Skeletal muscle satellite cell (primary cell): ENCODE results near the gene GNG2.

Experiments used
- H3K27me3 ChIP-seq: 2 replicates; pipeline ENCODE4 v1.7.0; 2013; ENCODE audit warnings: low read length; ENCODE audit not compliant: control insufficient read depth, insufficient read depth
- H3K36me3 ChIP-seq: 2 replicates; pipeline ENCODE4 v1.7.0; 2013; ENCODE audit warnings: mild to moderate bottlenecking, control low read depth, low read length; ENCODE audit not compliant: insufficient read depth
- H3K4me1 ChIP-seq: 2 replicates; pipeline ENCODE4 v1.7.0; 2013; ENCODE audit warnings: low read length; ENCODE audit not compliant: control insufficient read depth, insufficient read depth
- H3K4me2 ChIP-seq: 2 replicates; pipeline ENCODE4 v1.7.0; 2013; ENCODE audit warnings: mild to moderate bottlenecking, low read length
- H3K4me3 ChIP-seq: 2 replicates; pipeline ENCODE4 v1.7.0; 2013; ENCODE audit warnings: low read length
- H3K9ac ChIP-seq: 2 replicates; pipeline ENCODE4 v1.7.0; 2013; ENCODE audit warnings: mild to moderate bottlenecking, low read depth, low read length, moderate library complexity
- H3K9me3 ChIP-seq: replicated peaks from 2 replicates; pipeline ENCODE4 v1.7.0; 2013; ENCODE audit warnings: mild to moderate bottlenecking, control low read depth, low read length

The GNG2 gene

DNA sequence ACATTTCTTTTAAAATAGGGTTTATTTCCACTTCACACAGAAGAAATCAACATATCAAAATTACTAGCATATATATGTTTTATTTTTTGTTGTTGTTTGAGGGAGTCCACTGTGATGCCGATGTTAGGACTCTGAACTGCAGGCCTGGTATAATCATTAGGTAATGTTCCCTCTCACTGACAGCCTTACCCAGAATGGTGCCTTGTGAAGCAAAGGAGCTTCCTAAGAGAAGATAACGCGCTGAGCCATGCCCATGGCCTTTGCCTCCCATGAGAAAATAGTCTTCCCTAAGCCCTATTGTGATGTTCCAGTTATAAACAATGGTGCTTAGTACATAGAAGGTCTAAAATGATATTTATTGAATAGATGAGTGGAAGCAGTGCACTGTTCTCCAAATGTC lies 12.0 kb downstream of the GNG2 start:
- H3K9ac ChIP-seq = peak overlapping the region; percentile 38

GRCh38 chr14:51873221-51873893 lies 12.9 kb downstream of the GNG2 start:
- H3K4me3 ChIP-seq = peak overlapping the region; percentile 26
- H3K9ac ChIP-seq = peak overlapping the region; percentile 70
- peaks cover 16% of the 10 kb centered on the region for H3K4me1 ChIP-seq
- H3K9me3 ChIP-seq = no peaks in the 10 kb centered on the region
- H3K4me2 ChIP-seq = peak overlapping the region; percentile 68
- no peaks in the 10 kb centered on the region for H3K27me3 ChIP-seq
- no peaks in the 10 kb centered on the region for H3K36me3 ChIP-seq

More for the DNA sequence above, 12.0 kb downstream of the GNG2 start:
- no peak overlapping the region for H3K4me3 ChIP-seq
- H3K27me3 ChIP-seq = no peaks in the 10 kb centered on the region
- no peaks in the 10 kb centered on the region for H3K9me3 ChIP-seq
- H3K4me1 ChIP-seq = peaks cover 16% of the 10 kb centered on the region
- no peaks in the 10 kb centered on the region for H3K36me3 ChIP-seq
- H3K4me2 ChIP-seq = peak overlapping the region; percentile 68

DNA sequence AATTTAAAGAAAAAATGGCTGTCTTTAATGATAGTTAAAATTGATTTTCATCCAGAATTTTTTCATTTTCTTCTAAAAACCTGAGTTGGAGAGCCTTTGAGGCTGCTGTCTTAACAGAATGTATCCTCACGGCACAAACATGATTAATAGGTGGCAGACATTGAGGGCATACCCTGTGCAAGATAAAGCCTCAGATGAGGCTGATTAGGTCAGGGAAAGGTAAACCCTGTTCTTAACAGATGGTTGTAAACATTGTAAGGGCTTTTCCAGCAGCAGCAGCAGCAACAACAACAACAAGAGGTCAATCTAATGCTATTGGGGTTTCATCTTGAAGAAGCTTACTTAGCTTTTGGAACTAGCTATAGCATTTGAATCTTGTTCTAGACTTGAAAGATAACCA lies 17.4 kb downstream of the GNG2 start:
- no peak overlapping the region for H3K4me3 ChIP-seq
- H3K4me1 ChIP-seq = peaks cover 11% of the 10 kb centered on the region

GRCh38 chr14:51879170-51879569 lies 18.8 kb downstream of the GNG2 start:
- no peak overlapping the region for H3K4me2 ChIP-seq
- no peak overlapping the region for H3K4me3 ChIP-seq
- H3K27me3 ChIP-seq = no peaks in the 10 kb centered on the region
- no peaks in the 10 kb centered on the region for H3K9me3 ChIP-seq
- peaks cover 8% of the 10 kb centered on the region for H3K4me1 ChIP-seq
- H3K9ac ChIP-seq = no peak overlapping the region
- H3K36me3 ChIP-seq = no peaks in the 10 kb centered on the region

More for the DNA sequence above, 17.4 kb downstream of the GNG2 start:
- no peaks in the 10 kb centered on the region for H3K36me3 ChIP-seq
- no peaks in the 10 kb centered on the region for H3K9me3 ChIP-seq
- H3K9ac ChIP-seq = no peak overlapping the region
- no peaks in the 10 kb centered on the region for H3K27me3 ChIP-seq
- no peak overlapping the region for H3K4me2 ChIP-seq

DNA sequence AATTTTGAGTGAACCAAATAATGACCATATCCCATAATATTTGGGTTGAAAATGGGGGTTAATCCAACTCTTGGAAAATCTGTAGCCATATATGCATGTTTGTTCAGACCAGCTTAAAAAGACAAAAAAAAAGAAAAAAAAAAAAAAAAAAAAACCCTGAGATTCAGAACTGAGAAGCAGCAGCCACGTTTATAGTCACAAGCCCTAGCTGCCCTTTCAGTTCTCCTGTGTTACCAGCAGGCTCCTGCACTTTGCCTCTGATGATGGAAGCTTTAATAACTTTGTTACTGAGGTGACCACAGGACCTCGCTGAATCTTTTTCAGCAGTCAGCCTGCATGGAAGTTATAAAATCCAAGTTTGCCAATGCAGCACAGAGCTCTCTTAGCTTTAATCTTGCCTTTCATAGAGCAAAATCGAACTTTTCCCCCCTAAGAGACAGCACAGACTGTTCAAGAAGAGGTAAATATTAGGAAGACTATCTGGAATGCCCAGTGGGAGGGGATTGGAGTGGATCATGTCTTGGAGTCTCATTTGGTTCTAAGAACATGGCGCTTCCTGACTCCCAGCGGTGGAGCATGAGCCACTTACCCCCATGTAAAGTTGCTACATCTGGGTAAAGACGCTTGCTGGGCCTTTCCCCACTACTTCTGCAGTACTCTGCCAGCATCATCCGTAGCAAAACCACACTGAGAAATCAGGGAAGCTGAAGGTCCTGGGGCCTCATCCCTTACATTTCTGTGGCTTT lies 20.6 kb downstream of the GNG2 start:
- Histone ChIP-seq H3K4me1 (peaks cover 15% of the 10 kb centered on the region), H3K9ac (no peak overlapping the region), H3K36me3 (no peaks in the 10 kb centered on the region), H3K4me2 (no peak overlapping the region), H3K9me3 (no peaks in the 10 kb centered on the region), H3K4me3 (no peak overlapping the region), H3K27me3 (no peaks in the 10 kb centered on the region)

DNA sequence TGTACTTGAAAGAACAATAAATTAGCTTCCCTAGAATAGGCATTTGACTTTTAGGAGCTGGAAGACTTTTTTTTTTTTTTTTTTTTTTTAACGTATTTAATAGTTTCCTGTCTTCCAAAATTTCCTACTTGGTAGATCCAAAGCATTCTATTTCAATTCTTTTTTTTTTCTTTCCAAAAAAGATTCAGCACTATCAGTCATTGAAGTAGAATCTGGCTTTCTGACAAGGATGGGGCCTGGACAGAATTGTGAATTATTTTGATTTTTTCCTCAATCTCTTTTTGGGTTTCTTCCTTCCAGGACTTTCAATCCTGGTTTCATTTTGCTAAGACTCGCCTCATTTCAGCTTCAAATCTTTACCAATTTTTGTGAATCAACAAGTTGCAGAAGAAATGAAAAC lies 21.2 kb downstream of the GNG2 start:
- H3K36me3 ChIP-seq = no peaks in the 10 kb centered on the region
- H3K27me3 ChIP-seq = no peaks in the 10 kb centered on the region
- H3K4me3 ChIP-seq = no peak overlapping the region
- no peak overlapping the region for H3K4me2 ChIP-seq
- H3K4me1 ChIP-seq = peaks cover 15% of the 10 kb centered on the region
- H3K9ac ChIP-seq = no peak overlapping the region
- no peaks in the 10 kb centered on the region for H3K9me3 ChIP-seq

DNA sequence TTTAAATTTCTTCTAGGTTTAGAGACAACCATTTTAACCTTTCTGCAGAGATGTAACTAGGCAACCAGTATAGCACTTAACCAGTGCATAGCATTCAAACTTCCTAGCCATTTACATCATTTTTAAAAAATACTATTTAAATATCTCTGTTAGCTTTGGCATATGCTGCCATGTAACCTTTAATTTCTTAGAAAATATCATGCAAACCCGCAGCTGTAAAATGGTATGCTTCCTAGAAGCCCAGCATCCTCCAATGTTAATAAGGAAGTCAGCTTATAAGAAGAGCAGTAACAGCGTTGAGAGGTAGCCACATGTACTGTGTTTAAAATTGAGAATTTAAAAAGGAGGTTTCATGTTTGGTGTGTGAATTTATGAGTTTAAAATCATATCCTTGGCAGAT lies 22.8 kb downstream of the GNG2 start:
- Histone ChIP-seq H3K4me1 (peaks cover 15% of the 10 kb centered on the region), H3K36me3 (no peaks in the 10 kb centered on the region), H3K4me2 (no peak overlapping the region), H3K9ac (no peak overlapping the region), H3K27me3 (no peaks in the 10 kb centered on the region), H3K9me3 (no peaks in the 10 kb centered on the region), H3K4me3 (no peak overlapping the region)

GRCh38 chr14:51884086-51884927 lies 23.9 kb downstream of the GNG2 start:
- Histone ChIP-seq H3K27me3 (no peaks in the 10 kb centered on the region), H3K4me3 (no peak overlapping the region), H3K9me3 (no peaks in the 10 kb centered on the region), H3K4me2 (peak overlapping the region; percentile 34), H3K36me3 (no peaks in the 10 kb centered on the region), H3K4me1 (peaks cover 15% of the 10 kb centered on the region), H3K9ac (no peak overlapping the region)

GRCh38 chr14:51889851-51890250 lies 29.4 kb downstream of the GNG2 start:
- H3K9ac ChIP-seq = no peak overlapping the region
- H3K36me3 ChIP-seq = no peaks in the 10 kb centered on the region
- H3K4me2 ChIP-seq = no peak overlapping the region
- no peak overlapping the region for H3K4me3 ChIP-seq
- no peaks in the 10 kb centered on the region for H3K27me3 ChIP-seq
- H3K4me1 ChIP-seq = peaks cover 7% of the 10 kb centered on the region
- H3K9me3 ChIP-seq = no peaks in the 10 kb centered on the region

GRCh38 chr14:51894250-51894649 lies 33.8 kb downstream of the GNG2 start:
- Histone ChIP-seq H3K9ac (no peak overlapping the region), H3K9me3 (no peaks in the 10 kb centered on the region), H3K4me2 (no peak overlapping the region), H3K4me3 (no peak overlapping the region), H3K27me3 (no peaks in the 10 kb centered on the region), H3K36me3 (no peaks in the 10 kb centered on the region), H3K4me1 (peaks cover 7% of the 10 kb centered on the region)

GRCh38 chr14:51895375-51895774 lies 35.0 kb downstream of the GNG2 start:
- no peaks in the 10 kb centered on the region for H3K9me3 ChIP-seq
- H3K36me3 ChIP-seq = no peaks in the 10 kb centered on the region
- H3K27me3 ChIP-seq = no peaks in the 10 kb centered on the region
- H3K9ac ChIP-seq = no peak overlapping the region
- no peak overlapping the region for H3K4me3 ChIP-seq
- no peaks in the 10 kb centered on the region for H3K4me1 ChIP-seq
- no peak overlapping the region for H3K4me2 ChIP-seq
